Activated T-helper 1 cell treated with anti-CD3 and anti-CD28 coated beads, Interleukin-12 subunit alpha, Interleukin-12 subunit beta, Interleukin-2, Interleukin-4 antibody, amounts not matched to agents 30 ng/mL and 10 ng/mL and 1 ng/mL, durations not matched to agents 14 hours and 24 hours and 36 hours (primary cell): ENCODE measurements around the gene A1BG. TPM values are rescaled to one million over a fixed set of nuclear protein-coding genes. Genes with fewer than 3 reads are reported as not detected.

Experiments
- DNase-seq: peaks from one replicate; pipeline ENCODE4 v3.0.0; 2021; ENCODE audit warnings: low spot score
- H3K27ac Mint-ChIP-seq: one replicate; pipeline ENCODE4 v1.8.0; 2021; ENCODE audit warnings: mild to moderate bottlenecking, mixed read lengths
- H3K27me3 Mint-ChIP-seq: one replicate; pipeline ENCODE4 v1.8.0; 2022; ENCODE audit warnings: mild to moderate bottlenecking, moderate library complexity, mixed read lengths; ENCODE audit not compliant: insufficient read depth
- H3K36me3 Mint-ChIP-seq: one replicate; pipeline ENCODE4 v1.8.0; 2021; ENCODE audit warnings: low read depth, mixed read lengths
- H3K4me1 Mint-ChIP-seq: one replicate; pipeline ENCODE4 v1.8.0; 2021; ENCODE audit warnings: low read depth, mixed read lengths
- H3K4me3 Mint-ChIP-seq: one replicate; pipeline ENCODE4 v1.8.0; 2021; ENCODE audit warnings: mild to moderate bottlenecking, moderate library complexity, mixed read lengths
- H3K9me3 Mint-ChIP-seq: one replicate; pipeline ENCODE4 v1.8.0; 2021; ENCODE audit warnings: mixed read lengths
- intact Hi-C: fragments of 100-400 bp; cut with micrococcal nuclease; formaldehyde crosslinking; loops from one replicate; pipeline ENCODE4 v1.15.1; 2024
- total RNA-seq: library from RNA; stranded (reverse); gene quantifications from 2 replicates; pipeline ENCODE4 v1.2.3, GENCODE V29; 2022

The A1BG gene
- 7.1 and 7.7 TPM in 2 replicates for total RNA-seq

GRCh38 chr19:58352760-58353671 lies at the start of gene A1BG:
A1BG (minus strand) TSS chr19:58353492; CDS start chr19:58353437, 55 bp downstream.
- Mint-ChIP-seq H3K27ac (no peak within 1 kb of the TSS), H3K4me1 (peaks cover 15% of the 10 kb centered on the region), H3K9me3 (no peaks in the 10 kb centered on the region), H3K27me3 (no peaks in the 10 kb centered on the region), H3K36me3 (peaks cover 5% of the 10 kb centered on the region), H3K4me3 (no peak within 1 kb of the TSS)
- intact Hi-C loops, result no loop called here
- no peak for DNase-seq

GRCh38 chr19:58401840-58402421 lies 48.6 kb upstream of the A1BG start:
- Mint-ChIP-seq H3K36me3 (peaks cover 3% of the 10 kb centered on the region), H3K9me3 (no peaks in the 10 kb centered on the region), H3K4me3 (peak overlapping the region; percentile 86), H3K27me3 (peaks cover 4% of the 10 kb centered on the region), H3K27ac (no peak overlapping the region), H3K4me1 (peaks cover 29% of the 10 kb centered on the region)
- intact Hi-C loops, result loop anchor here (1.0 to 2.0 kb wide), 15 partner anchors 15 to 991 kb away; partner anchors contain the start of genes MZF1, RPS5, ZNF132 and ZNF17
- no peak for DNase-seq

GRCh38 chr19:58400916-58401839 lies 47.9 kb upstream of the A1BG start:
- no peaks in the 10 kb centered on the region for H3K9me3 Mint-ChIP-seq
- H3K27me3 Mint-ChIP-seq, result peaks cover 5% of the 10 kb centered on the region
- intact Hi-C loops, result loop anchor here (1.0 to 2.0 kb wide), 15 partner anchors 14 to 990 kb away; partner anchors contain the start of genes MZF1, RPS5, ZNF132 and ZNF17
- H3K4me1 Mint-ChIP-seq, result peaks cover 24% of the 10 kb centered on the region
- DNase-seq, result peak; percentile 99
- peak overlapping the region; percentile 88 for H3K27ac Mint-ChIP-seq
- no peaks in the 10 kb centered on the region for H3K36me3 Mint-ChIP-seq
- H3K4me3 Mint-ChIP-seq, result peak overlapping the region; percentile 86

GRCh38 chr19:58400316-58400915 lies 47.1 kb upstream of the A1BG start:
- intact Hi-C loops, result loop anchor here (2.0 kb wide), 1 partner anchor 990 kb away; the partner anchor contains the start of gene ZNF17

GRCh38 chr19:58399903-58400302 lies 46.6 kb upstream of the A1BG start:
- peak overlapping the region; percentile 13 for H3K4me3 Mint-ChIP-seq
- H3K27me3 Mint-ChIP-seq, result peaks cover 5% of the 10 kb centered on the region
- no peak for DNase-seq
- peaks cover 4% of the 10 kb centered on the region for H3K36me3 Mint-ChIP-seq
- peaks cover 27% of the 10 kb centered on the region for H3K4me1 Mint-ChIP-seq
- no peak overlapping the region for H3K27ac Mint-ChIP-seq
- H3K9me3 Mint-ChIP-seq, result no peaks in the 10 kb centered on the region
- intact Hi-C loops, result loop anchor here (2.0 kb wide), 1 partner anchor 989 kb away; the partner anchor contains the start of gene ZNF17

More at GRCh38 chr19:58400316-58400915, 47.1 kb upstream of the A1BG start:
- peaks cover 5% of the 10 kb centered on the region for H3K27me3 Mint-ChIP-seq
- peak overlapping the region; percentile 7 for H3K27ac Mint-ChIP-seq
- peak overlapping the region; percentile 86 for H3K4me3 Mint-ChIP-seq
- no peak for DNase-seq
- H3K36me3 Mint-ChIP-seq, result peaks cover 3% of the 10 kb centered on the region
- H3K9me3 Mint-ChIP-seq, result no peaks in the 10 kb centered on the region
- peaks cover 24% of the 10 kb centered on the region for H3K4me1 Mint-ChIP-seq

GRCh38 chr19:58398545-58398944 lies 45.3 kb upstream of the A1BG start:
- no peak for DNase-seq
- H3K36me3 Mint-ChIP-seq, result peaks cover 17% of the 10 kb centered on the region
- intact Hi-C loops, result no loop called here
- no peak overlapping the region for H3K4me3 Mint-ChIP-seq
- H3K27ac Mint-ChIP-seq, result no peak overlapping the region
- no peaks in the 10 kb centered on the region for H3K9me3 Mint-ChIP-seq
- H3K4me1 Mint-ChIP-seq, result peaks cover 29% of the 10 kb centered on the region
- peaks cover 5% of the 10 kb centered on the region for H3K27me3 Mint-ChIP-seq

- peaks cover 20% of the 10 kb centered on the region for H3K36me3 Mint-ChIP-seq
- intact Hi-C loops, result no loop called here
- H3K4me1 Mint-ChIP-seq, result peaks cover 29% of the 10 kb centered on the region
- no peak overlapping the region for H3K27ac Mint-ChIP-seq
- DNase-seq, result no peak
- no peaks in the 10 kb centered on the region for H3K9me3 Mint-ChIP-seq
- H3K4me3 Mint-ChIP-seq, result no peak overlapping the region
- peaks cover 5% of the 10 kb centered on the region for H3K27me3 Mint-ChIP-seq
These were observed 44.8 kb upstream of the A1BG start for GRCh38 chr19:58398087-58398486.

- H3K9me3 Mint-ChIP-seq, result no peaks in the 10 kb centered on the region
- DNase-seq, result no peak
- H3K4me3 Mint-ChIP-seq, result no peak overlapping the region
- H3K27me3 Mint-ChIP-seq, result peaks cover 5% of the 10 kb centered on the region
- intact Hi-C loops, result no loop called here
- H3K36me3 Mint-ChIP-seq, result peaks cover 24% of the 10 kb centered on the region
- peaks cover 29% of the 10 kb centered on the region for H3K4me1 Mint-ChIP-seq
- H3K27ac Mint-ChIP-seq, result no peak overlapping the region
These were observed 44.3 kb upstream of the A1BG start for GRCh38 chr19:58397533-58398037.

GRCh38 chr19:58396691-58397532 lies 43.6 kb upstream of the A1BG start:
- DNase-seq, result no peak
- intact Hi-C loops, result no loop called here
- peaks cover 24% of the 10 kb centered on the region for H3K36me3 Mint-ChIP-seq
- H3K9me3 Mint-ChIP-seq, result no peaks in the 10 kb centered on the region
- H3K4me3 Mint-ChIP-seq, result no peak overlapping the region
- H3K27ac Mint-ChIP-seq, result no peak overlapping the region
- H3K4me1 Mint-ChIP-seq, result peaks cover 29% of the 10 kb centered on the region
- peaks cover 5% of the 10 kb centered on the region for H3K27me3 Mint-ChIP-seq

- peaks cover 24% of the 10 kb centered on the region for H3K36me3 Mint-ChIP-seq
- no peak overlapping the region for H3K4me3 Mint-ChIP-seq
- no peaks in the 10 kb centered on the region for H3K9me3 Mint-ChIP-seq
- no peak for DNase-seq
- H3K27me3 Mint-ChIP-seq, result peaks cover 5% of the 10 kb centered on the region
- H3K4me1 Mint-ChIP-seq, result peaks cover 26% of the 10 kb centered on the region
- intact Hi-C loops, result no loop called here
- H3K27ac Mint-ChIP-seq, result no peak overlapping the region
These were observed 42.8 kb upstream of the A1BG start for GRCh38 chr19:58395979-58396627.
